CD4-positive, alpha-beta T cell treated with Interleukin-6 for 4 hours (primary cell): ENCODE results near the gene SHISA8.
"Not testable (repeated sequence)": the region's sequence is repeated elsewhere in the genome, so short reads cannot be mapped to it uniquely, and the experiment has no call there.

Source experiments
- DNase-seq: peaks from one replicate; pipeline ENCODE4 v3.0.0-alpha.2; 2020; ENCODE audit warnings: mixed read lengths

SHISA8 gene

GRCh38 chr22:41898645-41899044, 16.2 kb downstream of the SHISA8 start:
- DNase-seq = no peak

- DNase-seq = no peak
These were observed 21.1 kb downstream of the SHISA8 start for GRCh38 chr22:41893591-41894375.

GRCh38 chr22:41892721-41893120, 22.2 kb downstream of the SHISA8 start:
- no peak for DNase-seq

GRCh38 chr22:41891407-41891806, 23.5 kb downstream of the SHISA8 start:
- DNase-seq = no peak

- no peak for DNase-seq
These were observed 26.2 kb downstream of the SHISA8 start for GRCh38 chr22:41888627-41889200.

GRCh38 chr22:41885516-41885915, 29.4 kb downstream of the SHISA8 start:
- no peak for DNase-seq

GRCh38 chr22:41885116-41885515, 29.8 kb downstream of the SHISA8 start:
- no peak for DNase-seq

- no peak for DNase-seq
These were observed 31.5 kb downstream of the SHISA8 start for GRCh38 chr22:41883400-41883799.

- DNase-seq = no peak
These were observed 34.2 kb downstream of the SHISA8 start for GRCh38 chr22:41880653-41881052.

- peak; percentile 30 for DNase-seq
These were observed 38.2 kb downstream of the SHISA8 start for GRCh38 chr22:41876675-41877074.

- DNase-seq = no peak
These were observed 38.6 kb downstream of the SHISA8 start for GRCh38 chr22:41876275-41876674.

GRCh38 chr22:41875531-41876270, 39.2 kb downstream of the SHISA8 start:
- DNase-seq = no peak

GRCh38 chr22:41874090-41874489, 40.8 kb downstream of the SHISA8 start:
- no peak for DNase-seq

- DNase-seq = peak; percentile 44
These were observed 41.5 kb downstream of the SHISA8 start for GRCh38 chr22:41873391-41873790.

GRCh38 chr22:41870786-41871185, 44.1 kb downstream of the SHISA8 start:
- DNase-seq = no peak

GRCh38 chr22:41870081-41870480, 44.8 kb downstream of the SHISA8 start:
- not testable (repeated sequence) for DNase-seq

GRCh38 chr22:41868556-41868955, 46.3 kb downstream of the SHISA8 start:
- DNase-seq = no peak

GRCh38 chr22:41863472-41863871, 51.4 kb downstream of the SHISA8 start:
- no peak for DNase-seq

GRCh38 chr22:41862530-41863266, 52.2 kb downstream of the SHISA8 start:
- DNase-seq = peak; percentile 24

- DNase-seq = peak; percentile 72
These were observed 52.7 kb downstream of the SHISA8 start for GRCh38 chr22:41862160-41862529.
